GM23338 (cell line): ENCODE data around the gene FBXO28. TPM values are rescaled to one million over a fixed set of nuclear protein-coding genes. Genes with fewer than 3 reads are reported as not detected.

Experiments used
- ATAC-seq: fragments of 200-7000 bp; cut with Tn5 transposase; 3 replicates; pipeline ENCODE4 v1.9.1; 2020
- DNase-seq: peaks from one replicate; pipeline ENCODE4 v3.0.0-alpha.2; 2015; ENCODE audit warnings: low spot score
- H2AFZ ChIP-seq: fragments of 200-600 bp; sonication (generic); 2 replicates; pipeline ENCODE4 v1.8.0; 2016; ENCODE audit warnings: antibody characterized with exemption, mild to moderate bottlenecking, moderate library complexity
- H3F3A ChIP-seq: fragments of 200-600 bp; sonication (generic); replicated peaks from 2 replicates; pipeline ENCODE4 v1.8.0; 2017; ENCODE audit warnings: antibody characterized with exemption, mixed run types, low read depth
- H3K27ac ChIP-seq: fragments of 200-600 bp; sonication (generic); 2 replicates; pipeline ENCODE4 v1.6.1; 2016; ENCODE audit warnings: low read depth
- H3K27me3 ChIP-seq: fragments of 200-600 bp; sonication (generic); 2 replicates; pipeline ENCODE4 v1.8.0; 2016; ENCODE audit warnings: mild to moderate bottlenecking, mixed run types, moderate library complexity; ENCODE audit not compliant: insufficient read depth
- H3K36me3 ChIP-seq: fragments of 200-600 bp; sonication (generic); 2 replicates; pipeline ENCODE4 v1.8.0; 2016; ENCODE audit warnings: mild to moderate bottlenecking; ENCODE audit not compliant: insufficient read depth
- H3K4me1 ChIP-seq: fragments of 200-600 bp; sonication (generic); 2 replicates; pipeline ENCODE4 v1.8.0; 2016; ENCODE audit warnings: mild to moderate bottlenecking, moderate library complexity; ENCODE audit not compliant: insufficient read depth
- H3K4me2 ChIP-seq: fragments of 200-600 bp; sonication (generic); 2 replicates; pipeline ENCODE4 v1.7.1; 2017; ENCODE audit warnings: mixed run types
- H3K4me3 ChIP-seq: fragments of 200-600 bp; sonication (generic); 2 replicates; pipeline ENCODE4 v1.6.1; 2016; ENCODE audit warnings: mixed run types
- H3K79me2 ChIP-seq: fragments of 200-600 bp; sonication (generic); replicated peaks from 2 replicates; pipeline ENCODE4 v1.8.0; 2017; ENCODE audit warnings: mild to moderate bottlenecking; ENCODE audit not compliant: insufficient read depth
- H3K9me2 ChIP-seq: fragments of 200-600 bp; sonication (generic); 2 replicates; pipeline ENCODE4 v1.8.0; 2017; ENCODE audit not compliant: insufficient read depth
- H4K20me1 ChIP-seq: fragments of 200-600 bp; sonication (generic); replicated peaks from 2 replicates; pipeline ENCODE4 v1.8.0; 2017; ENCODE audit warnings: mild to moderate bottlenecking; ENCODE audit not compliant: insufficient read depth
- H3K27ac Mint-ChIP-seq: 2 replicates; pipeline ENCODE4 v1.8.0; 2020; ENCODE audit warnings: inconsistent platforms, mild to moderate bottlenecking, moderate library complexity, mixed read lengths
- H3K27me3 Mint-ChIP-seq: 3 replicates; pipeline ENCODE4 v1.8.0; 2022; ENCODE audit warnings: low read depth, mild to moderate bottlenecking, moderate library complexity, mixed read lengths, inconsistent platforms; ENCODE audit not compliant: insufficient read depth, poor library complexity
- H3K36me3 Mint-ChIP-seq: 3 replicates; pipeline ENCODE4 v1.8.0; 2021; ENCODE audit warnings: low read depth, mild to moderate bottlenecking, inconsistent platforms, moderate library complexity, mixed read lengths
- H3K4me1 Mint-ChIP-seq: 3 replicates; pipeline ENCODE4 v1.8.0; 2020; ENCODE audit warnings: mild to moderate bottlenecking, inconsistent platforms, mixed read lengths
- H3K4me3 Mint-ChIP-seq: 3 replicates; pipeline ENCODE4 v1.8.0; 2021; ENCODE audit warnings: moderate library complexity, mild to moderate bottlenecking, inconsistent platforms, mixed read lengths
- H3K9me3 Mint-ChIP-seq: 3 replicates; pipeline ENCODE4 v1.8.0; 2020; ENCODE audit warnings: moderate library complexity, mild to moderate bottlenecking, inconsistent platforms, mixed read lengths
- CTCF ChIP-seq, 2 experiments: fragments of 200-600 bp in 1 of 2; sonication (generic) in 1 of 2; conservative IDR thresholded peaks; 2 replicates each; pipeline versions ENCODE4 v1.5.1 to v1.6.1; 2016 to 2017; ENCODE audit warnings: antibody characterized with exemption in 2 of 2, low read depth in 2 of 2, mild to moderate bottlenecking in 2 of 2, moderate library complexity in 1 of 2
- POLR2AphosphoS5 ChIP-seq: IDR thresholded peaks from 2 replicates; pipeline ENCODE4 v1.6.1; 2016; ENCODE audit warnings: antibody characterized with exemption, low read depth
- ZNF114 ChIP-seq: fragments of 250-450 bp; sonication (Bioruptor Pico); IDR thresholded peaks from 2 replicates; pipeline ENCODE4 v1.5.0; 2020; ENCODE audit warnings: mild to moderate bottlenecking, moderate library complexity
- ZNF462 ChIP-seq: fragments of 250-450 bp; sonication (Bioruptor Pico); IDR thresholded peaks from 2 replicates; pipeline ENCODE4 v1.5.0; 2020; ENCODE audit warnings: mild to moderate bottlenecking, moderate library complexity
- polyA plus RNA-seq: library from polyadenylated mRNA; unstranded; fragments of >200 nt; fragmentation: Nextera tagmentation; extraction: Ambion mirVana; gene quantifications from 2 replicates; pipeline ENCODE4 v1.2.1, GENCODE V29; 2016
- total RNA-seq: library from RNA; depleted of rRNA; stranded (reverse); fragments of >200 nt; shearing (Covaris generic); gene quantifications from 2 replicates; pipeline ENCODE4 v1.2.3, GENCODE V29; 2014

FBXO28 gene
- total and polyA plus RNA-seq, 2 experiments from 2014 or later, result 16.9 to 45.2 TPM

GRCh38 chr1:224170748-224171478 lies 57.0 kb downstream of the FBXO28 start:
- Mint-ChIP-seq H3K27ac (no peak overlapping the region), H3K4me3 (no peak overlapping the region), H3K9me3 (peaks cover 7% of the 10 kb centered on the region), H3K27me3 (peaks cover 12% of the 10 kb centered on the region), H3K4me1 (peaks cover 22% of the 10 kb centered on the region; the same call in 2 of the 3 replicates), H3K36me3 (peaks cover 8% of the 10 kb centered on the region)
- Histone ChIP-seq H2AFZ (peak overlapping the region; percentile 57; the same call in 1 of the 2 replicates), H3K27me3 (no peaks in the 10 kb centered on the region), H3K79me2 (no peaks in the 10 kb centered on the region), H3K9me2 (no peaks in the 10 kb centered on the region), H3K4me3 (no peak overlapping the region), H3K4me2 (no peak overlapping the region), H3K27ac (no peak overlapping the region), H3K4me1 (peaks cover 25% of the 10 kb centered on the region), H3F3A (no peaks in the 10 kb centered on the region), H3K36me3 (no peaks in the 10 kb centered on the region), H4K20me1 (no peaks in the 10 kb centered on the region)
- ATAC-seq, result peak; percentile 56
- DNase-seq, result peak; percentile 72
- no peak for TF ChIP-seq ZNF114 (CRISPR knock-in tag)
- TF ChIP-seq CTCF (conservative IDR thresholded peaks at IDR 0.05; ENCODE audit: low read depth in 2 of 2), result peak; percentile 56 to 59
- TF ChIP-seq POLR2AphosphoS5, result no peak
- no peak for TF ChIP-seq ZNF462 (CRISPR knock-in tag)
